ENCODE data around the gene APBA3. TPM values are rescaled to one million over a fixed set of nuclear protein-coding genes. Genes with fewer than 3 reads are reported as not detected.

Gene APBA3
- total and polyA plus RNA-seq, 2 donors (not counting 1 experiment from before 2014, with no cell fraction given), result 2.7 to 22.3 TPM

DNA sequence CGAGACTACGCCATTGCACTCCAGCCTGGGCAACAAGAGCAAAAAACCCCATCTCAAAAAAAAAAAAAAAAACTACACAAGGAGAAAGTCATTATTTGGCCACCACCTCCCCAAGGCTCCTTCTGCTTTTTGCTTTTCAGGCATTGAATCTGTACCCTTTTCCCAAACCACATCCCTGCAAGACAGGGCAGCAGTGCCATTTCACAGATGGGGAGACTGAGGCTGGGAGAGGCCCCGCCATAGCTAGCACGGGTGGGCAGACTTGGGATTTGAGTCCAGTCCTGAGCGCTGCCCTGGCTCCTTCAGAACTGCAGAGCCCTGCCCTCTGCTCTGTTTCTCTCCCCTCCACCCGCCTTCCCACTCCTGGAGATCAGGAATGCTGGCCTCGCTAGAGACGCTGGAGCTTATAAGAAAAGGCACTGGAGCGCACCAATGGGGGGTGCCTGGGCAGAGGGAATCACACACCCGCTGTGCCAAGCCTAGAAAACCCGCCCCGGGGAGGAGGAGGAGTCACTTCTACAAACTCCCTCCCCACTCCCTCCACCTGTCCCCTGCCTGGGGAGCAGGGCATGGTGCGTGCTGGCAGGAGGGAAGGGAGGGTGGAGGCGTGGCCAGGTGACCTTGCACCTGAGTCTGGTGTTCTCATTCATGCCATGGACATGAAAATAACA, 35.7 kb downstream of the APBA3 start:
- DNase-seq (ENCODE audit: low read depth in 2 of 2), result peak in 1 of 2 donors; percentile 12
- no peak for TF ChIP-seq EZH2 (IDR thresholded peaks at IDR 0.05; ENCODE audit: low read length, missing control alignments)
- TF ChIP-seq, protein P1, sequence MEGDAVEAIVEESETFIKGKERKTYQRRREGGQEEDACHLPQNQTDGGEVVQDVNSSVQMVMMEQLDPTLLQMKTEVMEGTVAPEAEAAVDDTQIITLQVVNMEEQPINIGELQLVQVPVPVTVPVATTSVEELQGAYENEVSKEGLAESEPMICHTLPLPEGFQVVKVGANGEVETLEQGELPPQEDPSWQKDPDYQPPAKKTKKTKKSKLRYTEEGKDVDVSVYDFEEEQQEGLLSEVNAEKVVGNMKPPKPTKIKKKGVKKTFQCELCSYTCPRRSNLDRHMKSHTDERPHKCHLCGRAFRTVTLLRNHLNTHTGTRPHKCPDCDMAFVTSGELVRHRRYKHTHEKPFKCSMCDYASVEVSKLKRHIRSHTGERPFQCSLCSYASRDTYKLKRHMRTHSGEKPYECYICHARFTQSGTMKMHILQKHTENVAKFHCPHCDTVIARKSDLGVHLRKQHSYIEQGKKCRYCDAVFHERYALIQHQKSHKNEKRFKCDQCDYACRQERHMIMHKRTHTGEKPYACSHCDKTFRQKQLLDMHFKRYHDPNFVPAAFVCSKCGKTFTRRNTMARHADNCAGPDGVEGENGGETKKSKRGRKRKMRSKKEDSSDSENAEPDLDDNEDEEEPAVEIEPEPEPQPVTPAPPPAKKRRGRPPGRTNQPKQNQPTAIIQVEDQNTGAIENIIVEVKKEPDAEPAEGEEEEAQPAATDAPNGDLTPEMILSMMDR (conservative IDR thresholded peaks at IDR 0.05 in 1 of 2, IDR thresholded peaks at IDR 0.05 in 1 of 2; ENCODE audit: low read depth in 1 of 2, low read length in 2 of 2), result no peak
- H3K4me1 ChIP-seq (ENCODE audit: control insufficient read depth, extremely low read depth, insufficient read depth, low read length), result no peaks in the 10 kb centered on the region

DNA sequence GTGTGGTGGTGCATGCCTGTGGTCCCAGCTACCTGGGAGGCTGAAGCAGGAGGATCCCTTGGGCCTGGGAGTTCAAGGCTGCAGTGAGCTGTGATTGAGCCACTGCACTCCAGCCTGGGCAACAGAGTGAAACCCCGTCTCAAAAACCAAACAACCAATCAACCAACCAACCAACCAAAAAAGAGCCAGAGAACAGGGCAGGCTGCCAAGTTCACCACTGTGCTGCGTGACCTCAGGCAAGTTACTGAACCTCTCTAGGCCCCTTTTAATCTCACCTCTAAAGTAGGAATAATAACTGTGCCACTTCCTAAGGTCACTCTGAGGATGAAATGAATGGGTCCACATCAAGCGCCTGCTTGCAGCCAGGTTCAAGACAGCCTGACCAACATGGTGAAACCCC, 36.4 kb downstream of the APBA3 start:
- DNase-seq (ENCODE audit: low read depth in 2 of 2), result no peak
- Histone ChIP-seq H3K9me3 (ENCODE audit: control insufficient read depth, insufficient read depth, low read depth, low read length) (no peaks in the 10 kb centered on the region), H3K4me2 (ENCODE audit: extremely low read depth, insufficient read depth, low read length) (no peak overlapping the region), H3K4me3 (replicated peaks in 1 of 4; ENCODE audit: control extremely low read depth in 1 of 4, insufficient read depth in 1 of 4, low read depth in 3 of 4, low read length in 4 of 4) (no peak overlapping the region), H3K27me3 (ENCODE audit: control insufficient read depth, insufficient read depth, low read length) (peaks cover 23% of the 10 kb centered on the region), H3K9ac (ENCODE audit: insufficient read depth, low read length) (no peak overlapping the region), H3K27ac (ENCODE audit: insufficient read depth, low read length) (no peak overlapping the region), H4K20me1 (ENCODE audit: control insufficient read depth, extremely low read depth, insufficient read depth, low read length) (no peaks in the 10 kb centered on the region), H3K79me2 (ENCODE audit: control insufficient read depth, insufficient read depth, low read length) (no peaks in the 10 kb centered on the region), H3K36me3 (ENCODE audit: control insufficient read depth, insufficient read depth, low read length) (no peaks in the 10 kb centered on the region), H3K4me1 (ENCODE audit: control insufficient read depth, extremely low read depth, insufficient read depth, low read length) (no peaks in the 10 kb centered on the region), H2AFZ (ENCODE audit: low read length) (no peak overlapping the region)
- TF ChIP-seq, protein P1 (conservative IDR thresholded peaks at IDR 0.05 in 1 of 2, IDR thresholded peaks at IDR 0.05 in 1 of 2; ENCODE audit: low read depth in 1 of 2, low read length in 2 of 2), result no peak
- no peak for TF ChIP-seq EZH2 (IDR thresholded peaks at IDR 0.05; ENCODE audit: low read length, missing control alignments)

More for the DNA sequence above, 35.7 kb downstream of the APBA3 start:
- no peaks in the 10 kb centered on the region for H3K79me2 ChIP-seq (ENCODE audit: control insufficient read depth, insufficient read depth, low read length)
- H3K4me2 ChIP-seq (ENCODE audit: extremely low read depth, insufficient read depth, low read length), result no peak overlapping the region
- H4K20me1 ChIP-seq (ENCODE audit: control insufficient read depth, extremely low read depth, insufficient read depth, low read length), result no peaks in the 10 kb centered on the region
- H3K36me3 ChIP-seq (ENCODE audit: control insufficient read depth, insufficient read depth, low read length), result no peaks in the 10 kb centered on the region
- H3K9ac ChIP-seq (ENCODE audit: insufficient read depth, low read length), result no peak overlapping the region
- no peaks in the 10 kb centered on the region for H3K9me3 ChIP-seq (ENCODE audit: control insufficient read depth, insufficient read depth, low read depth, low read length)
- H3K4me3 ChIP-seq (replicated peaks in 1 of 4; ENCODE audit: control extremely low read depth in 1 of 4, insufficient read depth in 1 of 4, low read depth in 3 of 4, low read length in 4 of 4), result no peak overlapping the region
- no peak overlapping the region for H3K27ac ChIP-seq (ENCODE audit: insufficient read depth, low read length)
- peaks cover 23% of the 10 kb centered on the region for H3K27me3 ChIP-seq (ENCODE audit: control insufficient read depth, insufficient read depth, low read length)
- no peak overlapping the region for H2AFZ ChIP-seq (ENCODE audit: low read length)

DNA sequence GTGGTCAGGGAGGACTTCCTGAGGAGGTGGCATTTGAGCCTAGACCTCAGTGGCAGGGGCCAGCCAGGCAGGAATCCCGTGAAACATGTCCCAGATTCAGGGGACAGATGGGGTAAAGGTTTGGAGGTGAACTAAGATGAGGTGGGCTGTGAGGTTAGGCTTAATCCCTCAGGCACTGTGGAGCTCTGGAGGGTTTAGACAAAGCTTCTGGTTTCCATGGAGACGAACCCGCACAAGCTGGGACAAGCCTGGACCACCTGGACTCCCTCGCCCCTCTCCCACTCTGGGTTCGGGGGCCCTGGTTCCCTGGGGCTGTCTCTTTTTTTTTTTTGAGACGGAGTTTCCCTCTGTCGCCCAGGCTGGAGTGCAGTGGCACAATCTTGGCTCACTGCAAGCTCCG, 37.6 kb downstream of the APBA3 start:
- Histone ChIP-seq H3K4me2 (ENCODE audit: extremely low read depth, insufficient read depth, low read length) (no peak overlapping the region), H3K79me2 (ENCODE audit: control insufficient read depth, insufficient read depth, low read length) (no peaks in the 10 kb centered on the region)
- no peak for TF ChIP-seq EZH2 (IDR thresholded peaks at IDR 0.05; ENCODE audit: low read length, missing control alignments)
- TF ChIP-seq, protein P1 (conservative IDR thresholded peaks at IDR 0.05 in 1 of 2, IDR thresholded peaks at IDR 0.05 in 1 of 2; ENCODE audit: low read depth in 1 of 2, low read length in 2 of 2), result no peak

More for the DNA sequence above, 37.6 kb downstream of the APBA3 start:
- H3K36me3 ChIP-seq (ENCODE audit: control insufficient read depth, insufficient read depth, low read length), result no peaks in the 10 kb centered on the region
- H4K20me1 ChIP-seq (ENCODE audit: control insufficient read depth, extremely low read depth, insufficient read depth, low read length), result no peaks in the 10 kb centered on the region
- DNase-seq (ENCODE audit: low read depth in 2 of 2), result no peak
- H3K27me3 ChIP-seq (ENCODE audit: control insufficient read depth, insufficient read depth, low read length), result peaks cover 23% of the 10 kb centered on the region
- no peaks in the 10 kb centered on the region for H3K9me3 ChIP-seq (ENCODE audit: control insufficient read depth, insufficient read depth, low read depth, low read length)
- H3K9ac ChIP-seq (ENCODE audit: insufficient read depth, low read length), result no peak overlapping the region
- H3K27ac ChIP-seq (ENCODE audit: insufficient read depth, low read length), result no peak overlapping the region
- no peak overlapping the region for H3K4me3 ChIP-seq (replicated peaks in 1 of 4; ENCODE audit: control extremely low read depth in 1 of 4, insufficient read depth in 1 of 4, low read depth in 3 of 4, low read length in 4 of 4)
- H2AFZ ChIP-seq (ENCODE audit: low read length), result no peak overlapping the region
- no peaks in the 10 kb centered on the region for H3K4me1 ChIP-seq (ENCODE audit: control insufficient read depth, extremely low read depth, insufficient read depth, low read length)
